ENCODE measurements around the gene MPZL2.

Gene MPZL2

DNA sequence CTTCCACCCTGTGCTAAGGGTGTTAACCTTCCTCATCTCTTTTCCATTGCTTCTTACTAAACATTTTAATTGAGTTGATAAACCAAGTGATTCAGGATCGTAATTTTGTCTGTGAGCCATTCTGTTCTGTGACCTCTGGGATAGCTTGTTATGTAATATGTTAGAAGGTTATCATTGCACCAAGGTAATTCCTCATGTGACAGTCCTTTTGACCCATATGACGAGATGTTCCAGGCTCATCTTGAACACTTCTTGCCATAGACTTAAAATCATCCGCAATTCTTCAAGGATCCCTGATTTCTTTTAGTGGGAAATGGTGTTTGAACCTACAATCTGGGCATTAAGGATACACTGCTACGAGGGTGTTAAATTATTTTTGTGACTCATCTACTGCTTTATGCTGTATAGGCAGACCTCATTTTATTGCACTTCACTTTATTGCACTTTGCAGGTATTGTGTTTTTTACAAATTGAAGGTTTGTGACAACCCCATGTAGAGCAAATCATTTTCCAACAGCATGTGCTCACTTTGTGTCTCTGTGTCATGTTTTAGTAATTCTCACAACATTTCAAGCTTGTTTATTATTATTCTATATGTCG lies 19.0 kb upstream of the MPZL2 start:
- DNase-seq: no peak

DNA sequence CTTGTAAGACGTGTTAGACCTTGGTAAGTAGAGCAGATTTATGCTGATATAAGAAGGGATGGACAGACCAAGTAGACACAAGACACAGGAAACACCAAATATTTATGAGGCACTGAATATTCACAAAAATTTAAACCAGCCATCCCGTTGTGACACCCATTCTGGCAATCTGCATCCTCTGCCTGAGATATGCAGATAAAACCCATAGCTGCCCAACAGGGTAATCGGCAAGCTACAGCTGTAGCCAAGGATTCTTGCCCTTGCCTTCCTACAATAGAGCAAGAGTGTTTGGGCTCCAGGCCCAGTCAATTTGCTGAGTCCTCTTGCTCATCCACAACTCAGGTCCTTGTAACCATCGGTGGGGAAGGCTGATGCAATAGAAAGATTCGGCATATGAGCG lies 18.5 kb upstream of the MPZL2 start:
- DNase-seq: no peak

DNA sequence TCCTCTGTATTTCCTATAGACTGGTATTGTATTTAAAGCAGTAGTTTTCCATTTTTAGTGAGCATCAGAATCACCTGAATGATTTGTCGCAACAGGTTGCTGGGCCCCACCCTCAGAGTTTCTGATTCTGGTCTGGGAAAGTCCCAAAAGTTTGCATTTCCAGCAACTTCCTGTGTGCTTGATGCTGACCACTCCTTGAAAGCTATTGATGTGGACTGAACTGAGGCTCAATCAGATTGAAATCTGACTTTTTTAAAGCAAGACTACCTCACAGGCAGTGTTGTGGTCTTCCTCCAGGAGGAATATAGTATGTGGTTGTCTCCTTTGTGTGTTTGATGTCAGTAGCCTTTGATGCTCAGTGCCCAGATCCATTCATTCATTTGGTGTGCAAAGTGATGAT lies 17.2 kb upstream of the MPZL2 start:
- DNase-seq: no peak

DNA sequence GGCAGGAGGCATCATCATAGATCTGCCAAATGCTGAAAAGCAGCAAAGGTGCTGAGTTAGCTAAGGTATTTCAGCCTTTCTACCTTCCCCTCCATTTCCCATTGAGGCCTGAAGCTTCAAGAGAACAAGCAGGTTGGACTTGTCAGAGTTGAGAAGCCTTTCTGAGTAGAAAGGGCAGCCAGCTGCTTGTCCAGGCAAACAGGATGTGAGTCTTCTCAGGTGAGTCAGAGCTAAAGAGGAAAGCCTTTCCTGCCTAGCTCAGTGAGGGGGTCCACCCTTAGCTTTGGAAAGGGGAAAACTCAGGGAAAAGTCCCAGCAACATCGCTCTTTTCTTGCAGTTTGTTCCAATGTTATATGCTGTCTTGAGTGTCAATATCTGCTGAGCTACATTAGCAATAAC lies 13.2 kb upstream of the MPZL2 start:
- no peak for DNase-seq

DNA sequence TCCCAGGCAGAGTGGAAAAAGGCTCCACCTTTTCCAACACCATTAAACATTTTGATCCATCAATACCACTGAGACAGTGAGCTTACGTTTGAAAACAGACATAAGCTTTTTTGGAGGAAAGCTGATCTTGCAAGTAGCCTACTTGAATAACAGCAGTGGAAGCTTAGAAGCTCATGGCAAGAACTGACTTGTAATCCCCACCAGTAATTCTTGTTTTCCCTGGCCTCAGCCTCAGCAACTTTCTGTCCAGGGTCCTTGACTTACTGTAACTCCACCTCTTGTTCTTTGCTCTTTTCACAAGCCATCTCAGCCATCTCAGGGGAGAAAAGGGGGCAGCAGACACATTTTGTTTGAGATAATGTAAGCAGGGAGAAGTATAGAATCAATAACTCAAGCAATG lies 12.3 kb upstream of the MPZL2 start:
- no peak for DNase-seq

DNA sequence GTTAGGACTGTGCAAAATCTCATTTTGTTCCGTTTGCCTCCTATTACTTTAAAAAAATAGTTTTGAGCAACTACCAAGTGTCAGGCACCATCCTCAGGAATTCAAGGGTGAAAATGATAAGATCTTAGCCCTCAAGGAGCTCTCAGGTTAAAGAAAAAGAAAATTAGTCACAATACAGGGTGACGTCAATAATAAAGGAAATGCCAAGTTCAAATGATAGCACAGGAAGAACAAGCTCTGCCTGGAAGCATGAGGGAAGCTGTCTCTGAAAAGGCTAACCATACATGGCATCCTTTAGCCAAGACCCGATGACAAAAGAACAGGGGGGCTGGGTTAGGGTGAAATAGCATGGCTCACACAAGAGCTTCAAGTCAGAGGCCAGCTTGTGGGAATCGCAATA lies 11.1 kb upstream of the MPZL2 start:
- DNase-seq: no peak

DNA sequence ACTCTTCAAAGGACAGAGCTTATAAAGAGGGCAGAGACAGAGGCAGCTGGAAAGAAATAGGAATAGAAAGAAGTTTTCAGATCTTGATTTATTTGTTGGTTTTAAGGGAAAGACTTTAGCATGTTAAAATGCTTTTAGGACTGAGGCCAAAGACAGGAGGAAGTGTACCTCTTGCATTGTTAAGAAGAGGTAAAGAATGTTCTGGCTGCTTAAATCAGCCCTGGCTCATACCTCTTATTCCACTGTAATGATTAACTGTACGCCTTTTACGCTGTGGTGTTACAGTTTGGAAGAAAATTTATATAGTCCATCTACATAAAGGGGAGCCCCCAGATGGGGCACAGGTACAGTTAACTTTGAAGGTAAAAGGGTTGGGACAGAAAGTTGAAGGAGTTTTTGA lies 10.1 kb upstream of the MPZL2 start:
- DNase-seq: no peak

DNA sequence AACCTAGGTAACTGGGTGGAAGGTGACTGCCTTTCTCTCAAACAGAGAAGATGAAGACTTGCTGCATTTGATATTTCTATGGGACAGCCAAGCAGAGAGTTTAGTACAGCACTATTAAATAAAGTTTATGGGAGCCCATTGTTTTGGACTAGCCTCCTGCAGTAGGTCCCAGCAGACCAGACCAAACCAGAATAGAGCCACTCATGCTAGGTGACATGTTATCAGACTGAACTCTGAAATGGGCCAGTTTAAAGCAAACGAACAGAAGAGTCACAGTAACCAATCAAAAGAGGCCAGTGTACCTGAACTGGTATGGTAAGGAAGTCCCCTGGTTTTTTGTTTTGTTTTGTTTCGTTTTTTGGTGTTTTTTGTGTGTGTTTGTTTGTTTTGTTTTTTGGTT lies 7.9 kb upstream of the MPZL2 start:
- DNase-seq: no peak

DNA sequence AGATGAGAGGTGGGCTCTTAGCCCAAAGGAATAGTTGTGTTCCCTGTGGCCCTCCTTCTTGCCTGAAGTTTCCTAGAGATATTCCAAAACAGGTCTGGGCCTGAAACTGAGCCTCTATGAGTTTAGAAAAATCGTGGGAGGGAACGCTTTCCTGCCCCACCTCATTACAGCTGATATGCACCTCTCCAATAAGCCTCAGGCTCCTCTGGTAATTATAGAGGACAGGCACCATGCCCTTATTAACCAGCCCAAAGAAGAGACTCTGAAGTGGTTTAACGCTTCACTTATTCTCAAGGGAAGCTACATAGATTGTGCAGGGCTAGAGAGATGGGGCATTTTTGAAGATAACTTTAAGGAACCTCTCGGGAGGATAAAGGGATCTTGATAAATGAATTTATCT lies 3.4 kb upstream of the MPZL2 start:
- DNase-seq: no peak

DNA sequence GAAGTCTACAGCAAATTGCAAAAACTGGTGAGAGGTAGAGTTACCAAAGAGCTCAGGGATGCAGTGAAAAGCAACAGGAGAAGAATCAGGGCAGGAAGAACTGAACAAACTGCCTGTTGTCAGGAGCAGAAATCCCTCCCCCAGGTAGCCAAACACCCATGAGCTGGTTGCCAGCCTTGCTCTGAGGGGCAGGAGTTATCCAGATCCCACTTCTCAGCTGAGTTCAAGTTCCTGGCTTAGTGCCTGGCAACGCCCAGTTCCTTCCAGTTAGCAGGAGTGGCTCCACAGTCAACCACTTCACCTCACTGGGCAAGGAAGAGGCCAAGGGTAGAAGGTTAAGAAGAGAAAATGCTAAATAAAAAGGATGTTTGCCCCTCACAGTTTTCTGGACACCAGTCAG lies 1.9 kb upstream of the MPZL2 start:
- DNase-seq: no peak

DNA sequence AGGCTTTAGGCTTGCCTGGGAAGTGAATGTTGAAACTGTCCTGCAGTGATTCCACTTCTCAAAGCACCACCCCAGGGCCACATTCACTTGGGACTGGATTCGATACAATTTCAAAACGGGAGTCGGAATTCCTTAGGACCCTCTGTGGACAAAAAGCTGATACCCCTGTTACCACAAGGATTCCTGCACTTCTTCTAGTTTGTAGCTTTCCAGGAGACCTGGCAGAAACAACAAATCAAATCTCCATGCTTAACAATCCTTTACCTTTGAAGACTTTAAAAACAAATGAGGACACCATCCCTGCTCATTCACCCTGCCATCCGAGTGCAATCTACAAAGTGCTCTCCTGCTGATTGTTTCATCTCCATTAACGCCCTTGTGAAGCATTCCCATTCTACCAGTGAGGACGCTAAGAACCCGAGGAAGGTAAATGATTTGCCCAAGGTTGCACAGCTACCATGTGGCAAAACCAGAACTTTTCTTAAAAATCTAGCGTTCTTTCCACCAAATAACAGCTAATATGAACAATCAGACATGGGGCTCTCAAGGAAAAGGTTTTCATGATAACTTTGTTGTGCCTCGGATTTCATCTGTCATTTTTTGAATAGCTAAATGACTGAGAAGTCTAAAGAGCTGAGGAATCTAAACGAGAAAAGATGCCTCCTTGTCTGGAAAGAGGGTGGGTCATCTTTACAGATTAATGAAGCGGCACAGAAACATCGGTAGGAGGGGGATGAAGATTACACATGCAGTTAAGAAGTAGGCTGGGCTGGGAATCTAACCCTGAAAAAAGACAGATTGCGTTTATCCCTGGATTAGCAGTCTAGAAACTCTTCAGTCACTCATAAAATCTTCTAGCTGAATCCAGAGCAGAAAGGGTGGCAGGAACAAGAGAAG lies 720 bp upstream of the MPZL2 start:
- DNase-seq: no peak

DNA sequence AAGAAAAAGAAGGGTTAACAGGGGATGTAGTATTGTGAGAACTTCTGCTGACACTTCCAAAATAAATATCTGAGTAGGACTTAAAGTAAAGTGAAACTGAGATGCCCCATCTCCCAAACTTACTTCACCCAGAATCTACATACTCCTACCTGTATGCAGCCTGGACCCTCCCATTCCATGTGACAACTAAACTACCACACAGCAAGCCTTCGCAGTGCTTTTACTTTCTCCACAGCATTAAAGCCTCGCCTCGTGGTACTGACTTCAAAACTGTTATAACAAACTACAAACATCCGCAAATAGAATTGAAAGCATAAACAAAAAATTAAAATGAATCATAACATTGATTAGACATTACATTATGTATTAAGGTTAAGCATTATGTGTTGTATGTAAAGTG lies 985 bp downstream of the MPZL2 start:
- no peak for DNase-seq

DNA sequence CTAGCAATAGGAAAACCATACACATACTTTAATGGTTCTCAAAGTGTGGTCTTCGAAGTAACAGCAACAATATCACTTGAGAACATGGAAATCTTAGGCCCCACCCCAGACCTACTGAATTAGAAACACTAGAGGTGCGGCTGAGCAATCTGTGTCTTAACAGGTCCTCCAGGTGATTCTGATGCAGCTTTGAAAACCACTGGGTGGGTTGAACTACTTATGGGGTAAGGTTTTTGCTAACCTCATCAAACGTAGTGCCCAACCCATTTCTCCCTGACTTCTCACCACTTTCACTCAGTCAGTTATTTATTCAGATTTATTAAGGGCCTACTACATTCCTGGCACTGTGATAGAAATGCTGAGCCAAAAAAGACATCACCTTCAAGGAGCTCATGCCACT lies 3.7 kb downstream of the MPZL2 start:
- DNase-seq: no peak

DNA sequence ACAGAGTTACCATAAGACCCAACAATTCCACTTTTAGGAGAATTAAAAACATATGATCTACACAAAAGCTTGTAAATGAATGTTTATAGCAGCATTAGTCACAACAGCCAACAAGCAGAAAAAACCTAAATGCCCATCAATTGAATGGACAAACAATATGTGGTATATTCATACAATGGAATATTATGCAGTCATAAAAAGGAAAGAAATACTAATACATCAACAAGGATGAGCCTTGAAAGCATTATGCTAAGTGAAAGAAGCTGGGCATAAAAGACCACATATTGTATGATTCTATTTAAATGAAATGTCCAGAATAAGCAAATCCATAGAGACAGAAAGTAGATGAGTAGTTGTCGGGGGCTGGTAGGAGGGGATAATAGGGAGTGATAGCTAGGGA lies 5.0 kb downstream of the MPZL2 start:
- no peak for DNase-seq

DNA sequence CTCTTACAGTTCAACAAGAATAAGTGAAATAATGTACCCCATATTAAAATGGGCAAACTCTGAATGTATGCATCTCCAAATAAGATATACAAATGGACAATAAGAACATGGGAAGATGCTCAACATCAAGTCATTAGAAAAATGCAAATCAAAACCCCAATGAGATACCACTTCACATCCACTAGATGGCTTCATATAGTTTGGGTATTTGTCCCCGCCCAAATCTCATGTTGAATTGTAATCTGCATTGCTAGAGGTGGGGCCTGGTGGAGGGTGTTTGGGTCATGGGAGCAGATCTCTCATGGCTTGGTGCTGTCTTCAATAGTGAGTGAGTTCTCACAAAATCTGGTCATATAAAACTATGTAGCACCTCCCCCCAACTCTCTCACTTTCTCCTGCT lies 5.7 kb downstream of the MPZL2 start:
- DNase-seq: no peak

DNA sequence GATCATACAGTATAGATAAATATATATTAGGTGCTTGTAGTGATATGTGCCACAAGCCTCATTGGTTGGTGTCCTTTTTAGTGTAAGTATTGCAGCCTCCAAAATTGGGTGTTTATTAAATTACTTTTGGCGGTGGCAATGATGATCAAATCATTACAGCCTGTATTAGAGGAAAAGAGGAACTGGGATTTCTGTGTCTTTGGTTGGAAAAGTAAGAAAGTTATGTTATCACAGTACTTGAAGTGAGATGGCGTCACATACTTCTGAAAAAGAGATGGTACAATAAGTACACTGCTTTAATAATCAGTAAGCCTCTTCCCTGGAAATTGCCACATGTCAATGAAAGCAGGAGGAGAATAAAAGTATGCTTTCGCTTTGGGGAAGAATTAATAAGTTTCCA lies 11.4 kb downstream of the MPZL2 start:
- DNase-seq: no peak

DNA sequence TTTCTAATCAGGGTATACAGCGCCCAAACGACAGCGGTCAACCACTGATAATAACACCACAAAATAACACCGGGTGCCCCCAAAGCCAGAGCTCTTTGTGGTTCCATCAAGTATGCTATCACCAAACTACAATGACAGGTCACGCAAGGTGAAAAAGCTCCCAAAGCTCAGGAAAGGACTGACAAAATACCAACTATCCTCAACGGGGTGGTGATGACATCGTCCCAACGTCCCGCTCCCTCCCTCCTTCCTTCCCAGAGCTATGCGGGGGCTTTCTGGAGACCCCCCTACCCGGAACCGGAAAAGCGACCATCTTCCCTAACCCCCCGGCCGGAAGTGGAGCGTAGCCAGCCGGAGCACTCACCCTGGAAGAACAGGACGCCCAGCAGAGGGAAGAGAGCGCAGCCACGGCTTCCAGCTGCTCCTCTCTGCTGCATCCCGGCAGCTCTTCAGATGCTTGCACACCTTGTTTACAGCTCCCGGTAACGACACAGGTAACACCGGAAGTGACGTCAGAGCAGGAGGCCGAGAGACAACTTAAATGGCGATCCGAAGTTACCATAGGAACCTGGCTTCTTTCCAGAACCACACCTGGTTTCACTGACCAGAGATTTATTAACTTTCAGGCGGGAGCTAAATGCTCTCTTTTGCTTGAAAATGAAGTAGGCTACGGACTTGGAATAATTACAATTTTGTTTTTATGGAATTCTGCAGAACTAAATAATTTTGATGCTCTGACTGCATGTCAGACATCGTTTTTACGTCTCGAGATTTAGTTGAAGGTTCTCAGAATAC lies 12.0 kb downstream of the MPZL2 start, which contains the start of gene MPZL3:
MPZL3 (minus strand) TSS at position 508 of the 795 bp plus-strand sequence; CDS start at position 437, 71 bp downstream.
- DNase-seq: peak; percentile 97

DNA sequence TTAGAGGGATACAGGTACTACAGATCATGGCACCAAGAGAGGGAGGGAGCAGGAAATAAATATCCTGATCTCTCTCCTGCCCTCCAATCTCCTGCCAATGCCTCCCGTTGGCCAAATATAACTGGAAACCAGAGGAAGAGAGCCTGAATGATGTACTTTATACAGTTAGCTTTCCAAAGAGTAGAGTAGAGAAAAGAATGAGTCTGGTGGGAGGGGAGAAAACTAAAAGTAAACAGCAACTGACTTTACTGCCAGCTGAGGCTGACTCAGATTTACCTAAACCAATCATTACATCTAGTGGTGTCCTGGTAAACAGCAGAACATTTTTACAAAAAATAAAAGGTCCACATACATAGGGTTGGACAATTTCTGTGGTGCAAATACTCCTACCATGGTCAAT lies 17.1 kb downstream of the MPZL2 start:
- DNase-seq: no peak

DNA sequence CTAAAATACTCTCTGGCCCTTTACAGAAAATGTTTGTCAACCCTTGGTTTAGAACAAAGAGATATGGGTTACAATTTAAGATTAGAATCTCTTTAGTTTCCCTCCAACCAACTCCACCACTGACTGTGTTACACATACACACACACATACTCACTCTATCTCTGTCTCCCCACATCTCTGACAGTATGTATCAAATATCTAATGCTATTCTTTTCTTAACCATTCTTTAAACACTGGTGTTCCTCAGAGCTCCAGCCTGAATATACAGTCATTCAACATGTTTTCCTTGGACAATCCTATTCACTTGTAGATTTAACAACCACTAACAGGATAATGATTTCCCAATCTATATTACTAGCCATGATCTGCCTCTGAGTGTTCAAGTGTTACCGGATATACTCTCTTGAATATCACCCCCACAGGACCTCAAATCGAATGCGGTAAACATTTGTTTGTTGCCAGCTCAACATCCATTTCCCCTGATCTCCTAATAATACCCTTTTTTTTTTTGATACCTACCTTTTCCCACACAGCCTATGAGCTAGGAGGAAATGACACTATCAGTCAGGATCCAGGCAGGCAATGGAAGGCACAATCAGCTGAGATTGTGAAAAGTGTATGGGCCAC lies 18.0 kb downstream of the MPZL2 start:
- no peak for DNase-seq

DNA sequence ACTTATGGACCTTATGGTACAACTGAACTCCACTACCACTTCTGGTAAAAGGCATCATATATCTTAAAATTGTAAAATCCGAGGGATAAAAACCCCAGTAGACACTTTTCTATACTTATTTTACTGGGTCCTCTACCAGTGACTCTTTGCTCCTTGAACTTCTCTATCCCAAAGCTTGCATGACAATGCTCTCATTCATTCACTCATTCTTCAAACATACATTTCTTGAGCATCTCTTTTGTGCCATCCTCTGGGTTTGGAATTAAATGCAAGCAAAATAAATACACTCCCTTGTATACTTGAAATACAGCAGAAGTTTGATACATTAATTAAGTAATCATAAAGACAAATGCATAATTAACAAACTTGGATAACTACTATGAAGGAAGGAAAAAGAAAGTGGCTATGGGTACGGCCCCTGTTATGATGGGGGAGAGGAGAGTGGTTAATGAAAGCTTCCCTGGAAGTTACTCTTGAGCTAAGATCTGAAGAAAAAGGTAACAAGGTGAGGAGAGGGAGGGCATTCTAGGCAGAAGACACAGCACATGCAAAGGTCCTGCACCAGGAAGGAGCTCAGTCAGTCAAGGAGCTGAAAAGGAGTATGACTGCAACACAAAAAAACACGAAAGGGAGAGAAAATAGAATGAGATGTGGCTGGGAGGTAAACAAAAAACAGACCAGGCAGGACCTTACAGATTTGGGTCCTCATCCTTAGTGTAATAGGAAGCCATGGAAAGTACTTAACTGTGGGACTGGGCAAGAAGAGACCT lies 19.9 kb downstream of the MPZL2 start:
- DNase-seq: no peak

DNA sequence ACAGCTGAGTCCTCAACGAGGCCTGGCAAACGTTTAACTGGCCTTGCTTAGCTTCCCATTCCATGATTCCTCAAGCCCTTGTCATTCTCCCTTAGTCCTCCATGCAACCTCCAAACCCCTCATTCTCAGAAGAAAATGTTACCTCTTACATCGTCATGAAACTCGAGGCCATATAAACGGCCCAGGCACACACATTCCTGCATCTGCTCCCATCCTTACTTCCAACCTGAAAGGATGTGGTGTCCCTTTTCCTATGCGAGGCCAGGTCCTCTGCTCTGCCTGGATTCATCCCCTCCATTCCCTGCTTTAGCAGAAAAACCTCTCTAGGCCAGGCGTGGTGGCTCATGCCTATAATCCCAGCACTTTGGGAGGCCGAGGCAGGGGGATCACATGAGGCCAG lies 20.9 kb downstream of the MPZL2 start:
- DNase-seq: no peak

DNA sequence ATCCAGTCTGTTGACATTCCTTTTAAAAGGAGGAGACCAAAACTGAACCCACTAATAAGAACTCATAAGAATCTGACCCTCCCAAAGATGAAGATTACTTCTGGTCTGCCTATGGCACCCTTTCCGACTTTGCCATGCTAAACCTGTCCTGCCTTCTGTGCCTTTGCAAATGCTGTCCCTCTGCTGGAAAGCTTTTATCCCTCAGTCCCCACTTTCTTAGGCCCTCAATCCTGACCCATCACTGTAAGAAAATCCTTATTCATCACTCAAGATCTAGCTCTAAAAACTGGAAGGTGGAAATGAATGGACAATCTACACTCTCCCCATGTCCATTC lies 22.4 kb downstream of the MPZL2 start:
- no peak for DNase-seq
